ENCODE results near the gene MAPK14.

- TF ChIP-seq, protein P1, sequence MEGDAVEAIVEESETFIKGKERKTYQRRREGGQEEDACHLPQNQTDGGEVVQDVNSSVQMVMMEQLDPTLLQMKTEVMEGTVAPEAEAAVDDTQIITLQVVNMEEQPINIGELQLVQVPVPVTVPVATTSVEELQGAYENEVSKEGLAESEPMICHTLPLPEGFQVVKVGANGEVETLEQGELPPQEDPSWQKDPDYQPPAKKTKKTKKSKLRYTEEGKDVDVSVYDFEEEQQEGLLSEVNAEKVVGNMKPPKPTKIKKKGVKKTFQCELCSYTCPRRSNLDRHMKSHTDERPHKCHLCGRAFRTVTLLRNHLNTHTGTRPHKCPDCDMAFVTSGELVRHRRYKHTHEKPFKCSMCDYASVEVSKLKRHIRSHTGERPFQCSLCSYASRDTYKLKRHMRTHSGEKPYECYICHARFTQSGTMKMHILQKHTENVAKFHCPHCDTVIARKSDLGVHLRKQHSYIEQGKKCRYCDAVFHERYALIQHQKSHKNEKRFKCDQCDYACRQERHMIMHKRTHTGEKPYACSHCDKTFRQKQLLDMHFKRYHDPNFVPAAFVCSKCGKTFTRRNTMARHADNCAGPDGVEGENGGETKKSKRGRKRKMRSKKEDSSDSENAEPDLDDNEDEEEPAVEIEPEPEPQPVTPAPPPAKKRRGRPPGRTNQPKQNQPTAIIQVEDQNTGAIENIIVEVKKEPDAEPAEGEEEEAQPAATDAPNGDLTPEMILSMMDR (IDR thresholded peaks at IDR 0.05): no peak
- TF ChIP-seq POLR2A (IDR thresholded peaks at IDR 0.05): no peak
Observed at GRCh38 chr6:35984701-35985100, 42.9 kb upstream of the MAPK14 start.
